IPS DF 6.9 (cell line): ENCODE measurements around the gene PFN1.

Experiments
- DNase-seq: peaks from one replicate; pipeline ENCODE4 v3.0.0-alpha.2; 2013; ENCODE audit warnings: low read depth, low spot score
- H3K27ac ChIP-seq: one replicate; pipeline ENCODE4 v1.5.1; 2013; ENCODE audit warnings: low read length, control low read depth
- H3K27me3 ChIP-seq: 2 replicates; pipeline ENCODE4 v1.6.1; 2013; ENCODE audit warnings: mild to moderate bottlenecking, low read length; ENCODE audit not compliant: control insufficient read depth, insufficient read depth
- H3K36me3 ChIP-seq: 2 replicates; pipeline ENCODE4 v1.6.1; 2013; ENCODE audit warnings: low read length; ENCODE audit not compliant: control insufficient read depth, insufficient read depth
- H3K4me1 ChIP-seq: 2 replicates; pipeline ENCODE4 v1.6.1; 2013; ENCODE audit warnings: low read length; ENCODE audit not compliant: control insufficient read depth, insufficient read depth
- H3K4me3 ChIP-seq: 2 replicates; pipeline ENCODE4 v1.5.1; 2013; ENCODE audit warnings: mild to moderate bottlenecking, low read length
- H3K9me3 ChIP-seq: 2 replicates; pipeline ENCODE4 v1.6.1; 2013; ENCODE audit warnings: low read length, inconsistent platforms; ENCODE audit not compliant: control insufficient read depth, insufficient read depth
- whole genome bisulfite sequencing: extraction: QIAGEN DNeasy Blood & Tissue Kit; methylation state at CpG from one replicate; pipeline ENCODE4 v1.1.7; 2013; ENCODE audit warnings: mixed read lengths, missing lambda C conversion rate; ENCODE audit not compliant: insufficient read length, insufficient coverage; 5-methylcytosine and 5-hydroxymethylcytosine counted together

The PFN1 gene

DNA sequence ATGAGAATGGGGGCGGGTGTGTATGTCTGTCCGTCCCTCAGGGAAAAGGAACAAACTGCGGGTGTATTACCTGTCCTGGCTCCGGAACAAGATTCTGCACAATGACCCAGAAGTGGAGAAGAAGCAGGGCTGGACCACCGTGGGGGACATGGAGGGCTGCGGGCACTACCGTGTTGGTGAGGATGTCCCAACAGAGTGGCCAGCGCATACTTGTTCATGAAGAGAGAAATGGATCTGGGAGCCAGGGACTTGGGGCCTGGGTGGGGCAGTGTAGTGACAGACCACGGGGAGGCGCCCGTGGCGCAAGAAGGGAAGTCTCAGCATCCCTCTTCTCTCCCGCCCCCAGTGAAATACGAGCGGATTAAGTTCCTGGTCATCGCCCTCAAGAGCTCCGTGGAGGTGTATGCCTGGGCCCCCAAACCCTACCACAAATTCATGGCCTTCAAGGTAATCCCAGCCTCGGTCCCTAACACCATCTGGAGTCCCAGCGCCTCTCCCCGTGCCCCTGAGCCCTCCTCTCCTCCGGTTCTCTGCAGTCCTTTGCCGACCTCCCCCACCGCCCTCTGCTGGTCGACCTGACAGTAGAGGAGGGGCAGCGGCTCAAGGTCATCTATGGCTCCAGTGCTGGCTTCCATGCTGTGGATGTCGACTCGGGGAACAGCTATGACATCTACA lies 52.5 kb downstream of the PFN1 start:
- Histone ChIP-seq H3K9me3 (no peaks in the 10 kb centered on the region), H3K27ac (no peak overlapping the region), H3K4me3 (no peak overlapping the region), H3K27me3 (no peaks in the 10 kb centered on the region), H3K4me1 (0 out of 2 replicates have a peak, but pooled peaks cover 3% of the 10 kb centered on the region), H3K36me3 (peaks cover 33% of the 10 kb centered on the region)
- DNase-seq: no peak
- WGBS: no CpG with 5 or more reads among the region's 27 CpGs
